ENCODE data around the gene ITPA. TPM values are rescaled to one million over a fixed set of nuclear protein-coding genes. Genes with fewer than 3 reads are reported as not detected.

Gene ITPA
- total and polyA plus RNA-seq, 2 of the 13 experiments (the other 11 are each of a cell fraction or from before 2014, with no cell fraction given) = 60.1 to 103 TPM

DNA sequence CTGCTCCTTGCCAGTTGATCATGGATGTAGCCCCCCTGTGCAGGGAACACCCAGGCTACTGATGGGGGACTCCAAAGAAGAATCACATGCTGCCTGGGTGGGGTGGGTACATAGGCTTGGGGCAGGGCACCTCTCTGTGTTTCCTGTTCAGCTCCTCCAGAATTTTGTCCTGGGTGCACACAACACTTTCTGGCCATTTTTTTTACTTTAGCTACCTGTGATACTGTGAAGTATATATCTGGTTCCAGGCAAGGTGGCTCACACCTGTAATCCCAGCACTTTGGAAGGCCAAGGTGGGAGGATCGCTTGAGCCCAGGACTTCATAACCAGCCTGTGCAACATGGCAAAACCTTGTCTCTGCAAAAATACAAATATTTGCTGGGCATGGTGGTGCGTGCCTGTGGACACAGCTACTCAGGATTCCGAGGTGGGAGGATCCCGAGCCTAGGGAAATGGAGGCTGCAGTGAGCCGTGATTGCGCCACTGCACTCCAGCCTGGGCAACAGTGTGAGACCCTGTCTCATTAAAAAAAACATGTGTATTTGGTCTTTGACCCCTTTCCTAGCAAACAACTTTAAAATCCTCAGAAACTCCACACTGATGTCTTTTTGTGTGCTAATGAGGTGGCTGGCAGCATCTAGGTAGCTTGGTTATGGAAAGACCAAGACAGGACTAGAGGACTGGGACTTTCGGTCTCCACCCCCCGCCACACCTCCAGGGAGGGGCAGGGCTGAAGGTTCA is 15.6 kb downstream of the ITPA start (continued):
- no peak for TF ChIP-seq CHD4 (IDR thresholded peaks at IDR 0.05; ENCODE audit: borderline replicate concordance, low read length)
- TF ChIP-seq, protein P1, sequence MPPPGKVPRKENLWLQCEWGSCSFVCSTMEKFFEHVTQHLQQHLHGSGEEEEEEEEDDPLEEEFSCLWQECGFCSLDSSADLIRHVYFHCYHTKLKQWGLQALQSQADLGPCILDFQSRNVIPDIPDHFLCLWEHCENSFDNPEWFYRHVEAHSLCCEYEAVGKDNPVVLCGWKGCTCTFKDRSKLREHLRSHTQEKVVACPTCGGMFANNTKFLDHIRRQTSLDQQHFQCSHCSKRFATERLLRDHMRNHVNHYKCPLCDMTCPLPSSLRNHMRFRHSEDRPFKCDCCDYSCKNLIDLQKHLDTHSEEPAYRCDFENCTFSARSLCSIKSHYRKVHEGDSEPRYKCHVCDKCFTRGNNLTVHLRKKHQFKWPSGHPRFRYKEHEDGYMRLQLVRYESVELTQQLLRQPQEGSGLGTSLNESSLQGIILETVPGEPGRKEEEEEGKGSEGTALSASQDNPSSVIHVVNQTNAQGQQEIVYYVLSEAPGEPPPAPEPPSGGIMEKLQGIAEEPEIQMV (CRISPR knock-in tag; IDR thresholded peaks at IDR 0.05; ENCODE audit: low read depth) = peak; percentile 39; the same call in 1 of the 2 replicates
- TF ChIP-seq HNF4G (IDR thresholded peaks at IDR 0.05; ENCODE audit: borderline replicate concordance, low read depth, low read length) = peak; percentile 43
- TF ChIP-seq HNF4G (CRISPR knock-in tag; IDR thresholded peaks at IDR 0.05; ENCODE audit: borderline replicate concordance, low read depth) = peak; percentile 42; the same call in 1 of the 2 replicates
- TF ChIP-seq NR2F2 (IDR thresholded peaks at IDR 0.05; ENCODE audit: borderline replicate concordance, low read depth) = 0 out of 2 replicates have a peak, but pooled peaks have one; percentile 49
- no peak for TF ChIP-seq ZNF883 (CRISPR knock-in tag; IDR thresholded peaks at IDR 0.05; ENCODE audit: not compliant biosample characterization)
- TF ChIP-seq MEIS1 (CRISPR knock-in tag; IDR thresholded peaks at IDR 0.05; ENCODE audit: borderline replicate concordance) = peak; percentile 69; the same call in 1 of the 2 replicates
- TF ChIP-seq ZNF101 (CRISPR knock-in tag; IDR thresholded peaks at IDR 0.05; ENCODE audit: borderline replicate concordance, low read depth) = no peak
- no peak for TF ChIP-seq ZNF10 (CRISPR knock-in tag; IDR thresholded peaks at IDR 0.05; ENCODE audit: borderline replicate concordance, low read depth)
- TF ChIP-seq SKI (IDR thresholded peaks at IDR 0.05; ENCODE audit: partially characterized antibody) = peak; percentile 51
- TF ChIP-seq, protein P2, sequence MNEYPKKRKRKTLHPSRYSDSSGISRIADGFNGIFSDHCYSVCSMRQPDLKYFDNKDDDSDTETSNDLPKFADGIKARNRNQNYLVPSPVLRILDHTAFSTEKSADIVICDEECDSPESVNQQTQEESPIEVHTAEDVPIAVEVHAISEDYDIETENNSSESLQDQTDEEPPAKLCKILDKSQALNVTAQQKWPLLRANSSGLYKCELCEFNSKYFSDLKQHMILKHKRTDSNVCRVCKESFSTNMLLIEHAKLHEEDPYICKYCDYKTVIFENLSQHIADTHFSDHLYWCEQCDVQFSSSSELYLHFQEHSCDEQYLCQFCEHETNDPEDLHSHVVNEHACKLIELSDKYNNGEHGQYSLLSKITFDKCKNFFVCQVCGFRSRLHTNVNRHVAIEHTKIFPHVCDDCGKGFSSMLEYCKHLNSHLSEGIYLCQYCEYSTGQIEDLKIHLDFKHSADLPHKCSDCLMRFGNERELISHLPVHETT (CRISPR knock-in tag; conservative IDR thresholded peaks at IDR 0.05) = no peak
- TF ChIP-seq ZNF788 (CRISPR knock-in tag; IDR thresholded peaks at IDR 0.05; ENCODE audit: borderline replicate concordance) = peak; percentile 91; the same call in 1 of the 2 replicates
- TF ChIP-seq KLF9 (CRISPR knock-in tag; IDR thresholded peaks at IDR 0.05; ENCODE audit: low read depth) = peak; percentile 68
- TF ChIP-seq KDM6A (CRISPR knock-in tag; IDR thresholded peaks at IDR 0.05; ENCODE audit: low read depth) = 0 out of 2 replicates have a peak, but pooled peaks have one; percentile 28
- 0 out of 2 replicates have a peak, but pooled peaks have one; percentile 38 for TF ChIP-seq ETV6 (CRISPR knock-in tag; conservative IDR thresholded peaks at IDR 0.05)
- no peak; the same call in 1 of the 2 replicates for TF ChIP-seq KLF6 (CRISPR knock-in tag; IDR thresholded peaks at IDR 0.05)
- no peak for TF ChIP-seq SETDB1 (CRISPR knock-in tag; IDR thresholded peaks at IDR 0.05; ENCODE audit: borderline replicate concordance)
- no peak for TF ChIP-seq EEA1 (CRISPR knock-in tag; IDR thresholded peaks at IDR 0.05; ENCODE audit: borderline replicate concordance)
- TF ChIP-seq AGO2 (optimal IDR thresholded peaks at IDR 0.05; ENCODE audit: low read depth, low read length) = no peak
- no peak for TF ChIP-seq ARHGAP35 (CRISPR knock-in tag; IDR thresholded peaks at IDR 0.05; ENCODE audit: borderline replicate concordance)
- peak; percentile 99 for TF ChIP-seq HOXA3 (CRISPR knock-in tag; IDR thresholded peaks at IDR 0.05)
- TF ChIP-seq, protein P3, sequence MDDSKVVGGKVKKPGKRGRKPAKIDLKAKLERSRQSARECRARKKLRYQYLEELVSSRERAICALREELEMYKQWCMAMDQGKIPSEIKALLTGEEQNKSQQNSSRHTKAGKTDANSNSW (CRISPR knock-in tag; IDR thresholded peaks at IDR 0.05; ENCODE audit: borderline replicate concordance) = 0 out of 2 replicates have a peak, but pooled peaks have one; percentile 19
- TF ChIP-seq NCOA2 (CRISPR knock-in tag; IDR thresholded peaks at IDR 0.05) = peak; percentile 78

Data from HepG2 (cell line).